G401 (cell line): ENCODE results near the gene YAP1. TPM values are rescaled to one million over a fixed set of nuclear protein-coding genes. Genes with fewer than 3 reads are reported as not detected.

Experiments used
- DNase-seq: peaks from one replicate; pipeline ENCODE4 v3.0.0-alpha.2; 2015; ENCODE audit warnings: low spot score
- in situ Hi-C: cut with HindIII; loops from 2 replicates; pipeline ENCODE4 v1.10.0; 2016; ENCODE audit warnings: low sequenced_read_pairs, mixed read lengths
- total RNA-seq: library from RNA; depleted of rRNA; stranded (reverse); fragments of >200 nt; shearing (Covaris generic); gene quantifications from 2 replicates; pipeline ENCODE4 v1.2.3, GENCODE V29; 2014

The YAP1 gene
- total RNA-seq, 1 experiment from 2014 or later: 44.6 TPM

GRCh38 chr11:102229510-102230123 is 119.4 kb downstream of the YAP1 start:
- DNase-seq: no peak
- in situ Hi-C loops: no loop called here

- no peak for DNase-seq
- in situ Hi-C loops: no loop called here
These were observed 119.9 kb downstream of the YAP1 start for GRCh38 chr11:102230186-102230585.

- DNase-seq: no peak
- in situ Hi-C loops: no loop called here
These were observed 120.7 kb downstream of the YAP1 start for GRCh38 chr11:102230911-102231310.

- in situ Hi-C loops: no loop called here
- no peak for DNase-seq
These were observed 124.7 kb downstream of the YAP1 start for GRCh38 chr11:102234779-102235439.

GRCh38 chr11:102237096-102237735 is 127.0 kb downstream of the YAP1 start:
- in situ Hi-C loops: no loop called here
- DNase-seq: no peak

- no peak for DNase-seq
- in situ Hi-C loops: no loop called here
These were observed 128.2 kb downstream of the YAP1 start for GRCh38 chr11:102238391-102238821.

- no peak for DNase-seq
- in situ Hi-C loops: no loop called here
These were observed 129.2 kb downstream of the YAP1 start for GRCh38 chr11:102239448-102239847.

GRCh38 chr11:102239911-102240310 is 129.7 kb downstream of the YAP1 start:
- in situ Hi-C loops: no loop called here
- DNase-seq: no peak

- no peak for DNase-seq
- in situ Hi-C loops: no loop called here
These were observed 130.3 kb downstream of the YAP1 start for GRCh38 chr11:102240502-102240901.

GRCh38 chr11:102241026-102241425 is 130.8 kb downstream of the YAP1 start:
- DNase-seq: no peak
- in situ Hi-C loops: no loop called here

GRCh38 chr11:102243399-102243884 is 133.2 kb downstream of the YAP1 start:
- DNase-seq: no peak
- in situ Hi-C loops: no loop called here

GRCh38 chr11:102244681-102245409 is 134.6 kb downstream of the YAP1 start:
- in situ Hi-C loops: no loop called here
- DNase-seq: no peak

GRCh38 chr11:102251423-102251822 is 141.2 kb downstream of the YAP1 start:
- in situ Hi-C loops: no loop called here

GRCh38 chr11:102252339-102252891 is 142.2 kb downstream of the YAP1 start:
- in situ Hi-C loops: no loop called here
- no peak for DNase-seq

More at GRCh38 chr11:102251423-102251822, 141.2 kb downstream of the YAP1 start:
- no peak for DNase-seq

- in situ Hi-C loops: no loop called here
- no peak for DNase-seq
These were observed 142.9 kb downstream of the YAP1 start for GRCh38 chr11:102253020-102253715.

- no peak for DNase-seq
- in situ Hi-C loops: no loop called here
These were observed 143.8 kb downstream of the YAP1 start for GRCh38 chr11:102254047-102254446.

GRCh38 chr11:102256251-102256650 is 146.0 kb downstream of the YAP1 start:
- in situ Hi-C loops: no loop called here
- no peak for DNase-seq

GRCh38 chr11:102260241-102260640 is 150.0 kb downstream of the YAP1 start:
- DNase-seq: no peak
- in situ Hi-C loops: no loop called here
